Activated CD8-positive, alpha-beta memory T cell treated with anti-CD3 and anti-CD28 coated beads, Interleukin-2, amount 10 ng/mL, durations not matched to agents 7 days and 5 days (primary cell): Measurements from ENCODE around the gene SUCNR1. TPM values are rescaled to one million over a fixed set of nuclear protein-coding genes. Genes with fewer than 3 reads are reported as not detected.

Source experiments
- total RNA-seq, 2 experiments: library from RNA; stranded (reverse); gene quantifications; one replicate each; pipeline ENCODE4 v1.2.3, GENCODE V29; 2021

Gene SUCNR1
- total RNA-seq, 2 experiments from 2014 or later: not detected

Other genes starting within 250 kb of the SUCNR1 start
- gene AADACL2, start 139.7 kb upstream of the SUCNR1 start, total RNA-seq: not detected
- gene AADAC, start 59.5 kb upstream of the SUCNR1 start, total RNA-seq: not detected